Measurements from ENCODE around the gene FRAS1. TPM values are rescaled to one million over a fixed set of nuclear protein-coding genes. Genes with fewer than 3 reads are reported as not detected.

Gene FRAS1
- total and polyA plus RNA-seq, 2 donors (not counting 3 experiments of a cell fraction or from before 2014, with no cell fraction given): 1.4 to 3.6 TPM

GRCh38 chr4:78227411-78228057 lies 170.4 kb downstream of the FRAS1 start:
- dilution Hi-C loops (cut with MboI; ENCODE audit: extremely low pct_ligation_motif_present, low sequenced_read_pairs): no loop called here
- H3K4me1 ChIP-seq (ENCODE audit: control insufficient read depth, extremely low read depth, insufficient read depth, low read length): no peaks in the 10 kb centered on the region
- FAIRE-seq (no peak), DNase-seq (ENCODE audit: low read depth, low spot score) (no peak)
- H3K9ac ChIP-seq (replicated peaks; ENCODE audit: extremely low read depth, insufficient read depth, low read length): no peak overlapping the region
- H2AFZ ChIP-seq (ENCODE audit: low read depth, low read length): no peak overlapping the region
- no peaks in the 10 kb centered on the region for H3K9me3 ChIP-seq (replicated peaks; ENCODE audit: control insufficient read depth, insufficient read depth, low read length)
- H3K79me2 ChIP-seq (ENCODE audit: control insufficient read depth, insufficient read depth, low read length): no peaks in the 10 kb centered on the region
- no peak overlapping the region for H3K27ac ChIP-seq (ENCODE audit: insufficient read depth, low read depth, low read length)
- intact Hi-C loops (cut with micrococcal nuclease): no loop called here
- no peak overlapping the region for H3K4me3 ChIP-seq (replicated peaks in 1 of 3; ENCODE audit: insufficient read depth in 1 of 3, low read depth in 1 of 3, low read length in 3 of 3)
- no peaks in the 10 kb centered on the region for H3K9me1 ChIP-seq (replicated peaks; ENCODE audit: control insufficient read depth, extremely low read depth, insufficient read depth, low read length)
- H3K4me2 ChIP-seq (ENCODE audit: insufficient read depth, low read length): no peak overlapping the region
- TF ChIP-seq POLR2AphosphoS5 (IDR thresholded peaks at IDR 0.05; ENCODE audit: insufficient read depth, low read depth, low read length) (no peak), CTCF (IDR thresholded peaks at IDR 0.05; ENCODE audit: extremely low read depth in 1 of 2, insufficient read depth in 1 of 2, low read depth in 1 of 2, low read length in 2 of 2) (no peak), EZH2 (IDR thresholded peaks at IDR 0.05; ENCODE audit: borderline replicate concordance, low read depth, low read length, severe bottlenecking) (no peak), JUN (IDR thresholded peaks at IDR 0.05; ENCODE audit: borderline replicate concordance, insufficient read depth, insufficient read length, low read depth) (no peak), MAX (IDR thresholded peaks at IDR 0.05; ENCODE audit: insufficient read depth, insufficient read length) (no peak), FOS (IDR thresholded peaks at IDR 0.05; ENCODE audit: borderline replicate concordance, insufficient read depth, low read length) (no peak), MYC (IDR thresholded peaks at IDR 0.05; ENCODE audit: low read depth, low read length) (no peak), POLR2A (IDR thresholded peaks at IDR 0.05; ENCODE audit: low read depth, low read length) (no peak), GATA2 (IDR thresholded peaks at IDR 0.05; ENCODE audit: insufficient read depth, insufficient read length, low read depth, low read length) (no peak)
- ChIA-PET CTCF (no interaction called here), POLR2A (no interaction called here)
- no TSS peak for BruUV-seq (replicated peaks)
- no peaks in the 10 kb centered on the region for H4K20me1 ChIP-seq (replicated peaks; ENCODE audit: control insufficient read depth, extremely low read depth, insufficient read depth, low read length)
- H3K36me3 ChIP-seq (ENCODE audit: control insufficient read depth in 2 of 2, extremely low read depth in 1 of 2, insufficient read depth in 2 of 2, low read length in 2 of 2): no peaks in the 10 kb centered on the region
- H3K27me3 ChIP-seq (ENCODE audit: control insufficient read depth in 2 of 2, insufficient read depth in 2 of 2, low read length in 2 of 2): no peaks in the 10 kb centered on the region

Measured in endothelial cell of umbilical vein (primary cell).